Measurements from ENCODE around the gene KCNJ6.

Gene KCNJ6

DNA sequence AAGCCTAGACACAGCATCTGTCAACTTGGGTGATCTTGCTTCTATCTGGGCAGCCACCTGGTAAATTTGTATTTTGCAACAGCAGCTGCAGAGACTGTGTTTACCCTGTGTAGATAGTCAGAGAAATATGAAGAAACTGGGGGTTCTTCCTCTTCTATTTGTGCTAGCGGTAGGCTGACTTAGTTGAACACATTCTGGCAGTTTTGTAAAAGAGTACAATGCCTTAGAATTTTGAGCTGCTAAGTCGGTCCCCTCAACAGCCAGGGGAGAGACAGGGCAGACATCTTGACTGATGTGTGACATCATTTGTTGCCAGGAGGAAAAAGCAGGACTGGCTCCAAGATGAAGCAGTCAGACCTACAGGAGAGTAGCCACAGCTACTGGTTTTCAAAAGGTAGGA is 53.7 kb downstream of the KCNJ6 start:
- Histone ChIP-seq H3K4me3 (ENCODE audit: low read length) (no peak overlapping the region), H3K27ac (ENCODE audit: low read depth, low read length) (no peak overlapping the region), H3K4me1 (ENCODE audit: insufficient read depth, low read length) (no peaks in the 10 kb centered on the region), H3K36me3 (ENCODE audit: insufficient read depth, low read length) (no peaks in the 10 kb centered on the region), H3K9ac (ENCODE audit: low read depth, low read length) (no peak overlapping the region), H3K9me3 (ENCODE audit: insufficient read depth, low read depth, low read length) (no peaks in the 10 kb centered on the region), H3K27me3 (ENCODE audit: insufficient read depth, low read length) (no peaks in the 10 kb centered on the region)
- 92% methylated on average over 2 of the region's 2 CpGs for WGBS

DNA sequence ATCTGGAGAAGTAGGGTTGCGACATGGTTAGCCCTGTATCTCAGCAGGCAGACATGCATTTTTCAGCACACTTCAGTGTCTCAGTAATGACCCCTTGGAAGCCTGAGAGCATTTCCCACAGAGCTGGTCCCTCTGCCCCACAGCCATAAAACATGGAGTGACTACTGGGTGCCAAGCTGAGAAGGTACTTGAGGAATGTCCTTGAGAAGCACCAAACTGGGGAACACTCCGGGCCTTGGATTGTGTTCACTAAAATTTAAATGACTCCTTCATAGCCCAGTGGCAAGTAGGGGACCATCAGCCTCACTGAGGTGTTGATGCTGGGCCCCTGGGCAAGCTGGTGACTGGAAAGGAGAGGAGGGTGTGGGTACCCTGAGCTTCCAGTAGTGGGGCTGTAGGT is 54.7 kb downstream of the KCNJ6 start:
- no peaks in the 10 kb centered on the region for H3K36me3 ChIP-seq (ENCODE audit: insufficient read depth, low read length)
- H3K9ac ChIP-seq (ENCODE audit: low read depth, low read length): no peak overlapping the region
- no peaks in the 10 kb centered on the region for H3K4me1 ChIP-seq (ENCODE audit: insufficient read depth, low read length)
- no peaks in the 10 kb centered on the region for H3K9me3 ChIP-seq (ENCODE audit: insufficient read depth, low read depth, low read length)
- H3K27me3 ChIP-seq (ENCODE audit: insufficient read depth, low read length): no peaks in the 10 kb centered on the region
- no peak overlapping the region for H3K4me3 ChIP-seq (ENCODE audit: low read length)
- H3K27ac ChIP-seq (ENCODE audit: low read depth, low read length): no peak overlapping the region
- WGBS: 96% methylated on average over 2 of the region's 2 CpGs

DNA sequence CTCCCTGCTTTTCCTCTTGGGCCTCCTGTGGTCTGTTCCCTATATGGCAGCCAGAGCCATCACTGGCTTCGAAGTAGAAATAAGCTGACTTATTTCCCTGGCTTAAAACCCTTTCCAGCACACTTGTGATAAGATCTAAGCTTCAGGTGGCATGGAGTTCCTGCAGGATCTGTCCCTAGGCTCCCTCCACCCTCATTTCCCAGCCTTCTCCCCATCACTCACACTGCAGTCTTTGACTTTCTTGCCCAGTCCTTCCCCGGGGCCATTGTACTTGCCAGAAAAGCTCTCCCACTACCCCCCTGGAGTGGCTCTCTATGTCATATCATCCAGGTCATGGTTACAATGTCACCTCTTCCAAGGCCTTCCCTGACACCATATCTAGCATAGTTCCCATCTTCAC is 55.8 kb downstream of the KCNJ6 start:
- Histone ChIP-seq H3K36me3 (ENCODE audit: insufficient read depth, low read length) (no peaks in the 10 kb centered on the region), H3K4me3 (ENCODE audit: low read length) (no peak overlapping the region), H3K9me3 (ENCODE audit: insufficient read depth, low read depth, low read length) (no peaks in the 10 kb centered on the region), H3K27ac (ENCODE audit: low read depth, low read length) (no peak overlapping the region), H3K27me3 (ENCODE audit: insufficient read depth, low read length) (no peaks in the 10 kb centered on the region), H3K4me1 (ENCODE audit: insufficient read depth, low read length) (0 out of 2 replicates have a peak, but pooled peaks cover 6% of the 10 kb centered on the region), H3K9ac (ENCODE audit: low read depth, low read length) (no peak overlapping the region)
- WGBS: 72% methylated on average over 2 of the region's 2 CpGs

- no peaks in the 10 kb centered on the region for H3K36me3 ChIP-seq (ENCODE audit: insufficient read depth, low read length)
- H3K9me3 ChIP-seq (ENCODE audit: insufficient read depth, low read depth, low read length): peaks cover 7% of the 10 kb centered on the region; the same call in 1 of the 2 replicates
- H3K4me1 ChIP-seq (ENCODE audit: insufficient read depth, low read length): 0 out of 2 replicates have a peak, but pooled peaks cover 10% of the 10 kb centered on the region
- H3K4me3 ChIP-seq (ENCODE audit: low read length): no peak overlapping the region
- no peaks in the 10 kb centered on the region for H3K27me3 ChIP-seq (ENCODE audit: insufficient read depth, low read length)
- no peak overlapping the region for H3K9ac ChIP-seq (ENCODE audit: low read depth, low read length)
- H3K27ac ChIP-seq (ENCODE audit: low read depth, low read length): 0 out of 2 replicates have a peak overlapping the region, but pooled peaks have one; percentile 13
- WGBS: 85% methylated on average over 8 of the region's 8 CpGs
These were observed 60.3 kb downstream of the KCNJ6 start for GRCh38 chr21:37855647-37856625.

DNA sequence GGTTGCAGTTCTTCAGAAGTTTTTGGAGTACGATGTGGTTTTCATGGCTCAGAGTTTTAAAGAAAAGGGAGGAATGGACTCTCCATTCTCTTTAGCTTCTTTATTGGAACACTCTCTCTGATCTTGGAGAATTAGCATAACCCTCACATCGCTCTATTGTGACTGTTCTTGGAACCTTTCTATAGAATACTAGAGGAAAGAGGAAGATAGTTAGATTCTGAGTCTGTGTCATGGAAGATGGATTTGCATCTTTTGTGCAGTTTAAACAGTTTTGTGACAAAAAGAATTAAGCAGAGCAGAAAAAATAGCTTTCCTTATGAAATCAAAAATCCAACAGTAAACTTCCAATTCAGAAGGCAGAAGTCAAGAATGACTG is 61.0 kb downstream of the KCNJ6 start:
- 100% methylated on average over 2 of the region's 2 CpGs for WGBS
- peaks cover 7% of the 10 kb centered on the region; the same call in 1 of the 2 replicates for H3K9me3 ChIP-seq (ENCODE audit: insufficient read depth, low read depth, low read length)
- no peaks in the 10 kb centered on the region for H3K27me3 ChIP-seq (ENCODE audit: insufficient read depth, low read length)
- no peak overlapping the region for H3K9ac ChIP-seq (ENCODE audit: low read depth, low read length)
- no peaks in the 10 kb centered on the region for H3K36me3 ChIP-seq (ENCODE audit: insufficient read depth, low read length)
- H3K4me3 ChIP-seq (ENCODE audit: low read length): no peak overlapping the region
- no peak overlapping the region for H3K27ac ChIP-seq (ENCODE audit: low read depth, low read length)
- H3K4me1 ChIP-seq (ENCODE audit: insufficient read depth, low read length): 0 out of 2 replicates have a peak, but pooled peaks cover 10% of the 10 kb centered on the region

GRCh38 chr21:37849506-37850102 is 66.7 kb downstream of the KCNJ6 start:
- 0 out of 2 replicates have a peak, but pooled peaks cover 6% of the 10 kb centered on the region for H3K4me1 ChIP-seq (ENCODE audit: insufficient read depth, low read length)

DNA sequence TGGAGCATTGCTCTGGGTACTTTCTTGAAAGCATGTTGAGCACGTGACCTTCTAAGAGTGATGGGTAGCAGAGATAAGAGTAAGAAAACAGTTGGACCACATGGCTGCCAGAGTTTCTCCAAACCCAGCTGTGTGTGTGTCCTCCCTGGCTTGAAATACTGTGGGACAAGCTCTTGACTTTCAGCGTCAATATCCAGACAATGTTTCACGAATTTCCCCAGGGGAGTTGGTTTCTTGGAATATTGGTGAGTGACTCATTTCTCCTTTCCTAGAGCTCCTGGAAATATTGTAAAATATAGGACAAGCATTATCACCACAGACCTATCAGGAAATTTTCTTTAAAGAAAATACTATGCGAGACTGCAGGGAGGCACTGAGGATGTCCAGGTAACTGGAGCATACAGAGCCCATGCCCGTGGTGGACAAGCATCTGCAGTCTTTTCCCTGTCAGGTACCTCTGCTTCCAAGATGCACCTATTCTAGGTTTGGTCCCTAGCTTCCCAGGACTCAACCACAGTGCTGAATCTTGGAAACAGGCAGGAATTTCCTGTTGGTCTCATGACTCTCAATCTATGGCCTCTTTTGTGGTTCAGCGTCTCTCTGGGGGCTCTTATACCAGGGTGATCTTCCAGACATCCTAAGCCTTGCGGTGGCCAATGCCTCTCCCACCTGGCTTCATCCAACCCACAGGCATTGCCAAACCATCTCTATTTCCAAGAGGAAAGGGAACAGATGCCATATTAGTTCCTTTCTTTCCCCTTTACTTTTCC is 67.4 kb downstream of the KCNJ6 start:
- Histone ChIP-seq H3K4me1 (ENCODE audit: insufficient read depth, low read length) (peaks cover 9% of the 10 kb centered on the region), H3K27ac (ENCODE audit: low read depth, low read length) (no peak overlapping the region), H3K36me3 (ENCODE audit: insufficient read depth, low read length) (no peaks in the 10 kb centered on the region), H3K9ac (ENCODE audit: low read depth, low read length) (no peak overlapping the region), H3K4me3 (ENCODE audit: low read length) (no peak overlapping the region), H3K9me3 (ENCODE audit: insufficient read depth, low read depth, low read length) (peaks cover under 1% of the 10 kb centered on the region; the same call in 1 of the 2 replicates), H3K27me3 (ENCODE audit: insufficient read depth, low read length) (no peaks in the 10 kb centered on the region)
- WGBS: 94% methylated on average over 7 of the region's 7 CpGs

More at GRCh38 chr21:37849506-37850102, 66.7 kb downstream of the KCNJ6 start:
- WGBS: 76% methylated on average over 4 of the region's 4 CpGs
- Histone ChIP-seq H3K4me3 (ENCODE audit: low read length) (no peak overlapping the region), H3K27ac (ENCODE audit: low read depth, low read length) (no peak overlapping the region), H3K9ac (ENCODE audit: low read depth, low read length) (no peak overlapping the region), H3K27me3 (ENCODE audit: insufficient read depth, low read length) (no peaks in the 10 kb centered on the region), H3K36me3 (ENCODE audit: insufficient read depth, low read length) (no peaks in the 10 kb centered on the region), H3K9me3 (ENCODE audit: insufficient read depth, low read depth, low read length) (peaks cover 7% of the 10 kb centered on the region; the same call in 1 of the 2 replicates)

DNA sequence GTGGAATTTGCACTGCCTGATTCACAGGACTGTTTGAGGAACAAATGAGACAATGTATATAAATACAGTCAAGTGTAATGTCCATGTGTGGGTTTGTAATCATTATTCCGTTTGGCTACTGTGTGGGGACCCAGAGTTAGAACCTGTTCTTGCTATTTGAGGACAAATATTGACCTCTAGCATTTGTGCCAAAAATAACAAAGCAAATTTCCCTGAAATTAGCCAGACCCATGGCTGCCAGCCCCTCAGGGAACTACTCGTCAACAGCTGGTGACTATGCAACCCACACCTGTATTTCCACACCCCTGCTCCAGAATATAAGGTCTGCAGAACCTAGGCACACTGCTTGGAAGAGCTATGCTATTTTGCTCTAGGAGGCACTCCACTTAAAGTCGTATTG is 70.7 kb downstream of the KCNJ6 start:
- H3K4me1 ChIP-seq (ENCODE audit: insufficient read depth, low read length): peaks cover 16% of the 10 kb centered on the region
- 86% methylated on average over 3 of the region's 3 CpGs for WGBS
- no peak overlapping the region for H3K27ac ChIP-seq (ENCODE audit: low read depth, low read length)

DNA sequence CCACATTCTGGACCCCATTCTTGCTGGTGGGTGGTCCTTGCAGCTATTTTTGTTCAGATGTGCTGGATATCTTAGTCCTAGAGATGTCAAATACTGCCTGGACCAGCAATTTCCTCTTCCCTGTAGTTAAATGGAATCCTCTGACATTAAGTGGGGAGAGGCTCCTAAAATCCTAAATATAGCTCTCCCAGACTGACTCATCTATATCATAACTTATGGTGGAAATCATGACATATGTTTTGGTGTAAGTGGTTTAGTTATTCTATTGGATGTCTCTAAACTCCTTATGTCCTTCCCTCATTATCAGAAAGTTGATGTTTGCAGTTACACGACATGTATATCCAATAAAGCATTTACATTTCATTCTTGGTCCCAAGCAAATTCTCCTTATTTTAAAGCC is 73.1 kb downstream of the KCNJ6 start:
- WGBS: 92% methylated on average over 1 of the region's 1 CpG
- H3K27ac ChIP-seq (ENCODE audit: low read depth, low read length): no peak overlapping the region
- H3K4me1 ChIP-seq (ENCODE audit: insufficient read depth, low read length): peaks cover 14% of the 10 kb centered on the region

More for the DNA sequence above, 70.7 kb downstream of the KCNJ6 start:
- no peak overlapping the region for H3K4me3 ChIP-seq (ENCODE audit: low read length)
- H3K9ac ChIP-seq (ENCODE audit: low read depth, low read length): no peak overlapping the region
- H3K27me3 ChIP-seq (ENCODE audit: insufficient read depth, low read length): no peaks in the 10 kb centered on the region
- H3K36me3 ChIP-seq (ENCODE audit: insufficient read depth, low read length): no peaks in the 10 kb centered on the region
- H3K9me3 ChIP-seq (ENCODE audit: insufficient read depth, low read depth, low read length): no peaks in the 10 kb centered on the region

GRCh38 chr21:37842163-37842919 is 73.9 kb downstream of the KCNJ6 start:
- Histone ChIP-seq H3K4me1 (ENCODE audit: insufficient read depth, low read length) (peaks cover 14% of the 10 kb centered on the region), H3K9me3 (ENCODE audit: insufficient read depth, low read depth, low read length) (no peaks in the 10 kb centered on the region), H3K9ac (ENCODE audit: low read depth, low read length) (no peak overlapping the region), H3K27ac (ENCODE audit: low read depth, low read length) (no peak overlapping the region), H3K4me3 (ENCODE audit: low read length) (no peak overlapping the region), H3K27me3 (ENCODE audit: insufficient read depth, low read length) (no peaks in the 10 kb centered on the region), H3K36me3 (ENCODE audit: insufficient read depth, low read length) (no peaks in the 10 kb centered on the region)
- WGBS: 92% methylated on average over 14 of the region's 14 CpGs

More for the DNA sequence above, 73.1 kb downstream of the KCNJ6 start:
- Histone ChIP-seq H3K27me3 (ENCODE audit: insufficient read depth, low read length) (no peaks in the 10 kb centered on the region), H3K36me3 (ENCODE audit: insufficient read depth, low read length) (no peaks in the 10 kb centered on the region), H3K9me3 (ENCODE audit: insufficient read depth, low read depth, low read length) (no peaks in the 10 kb centered on the region), H3K4me3 (ENCODE audit: low read length) (no peak overlapping the region), H3K9ac (ENCODE audit: low read depth, low read length) (no peak overlapping the region)
